HEK293 (cell line): ENCODE results near the gene PLCL2.
A peak's percentile ranks its signal among the peaks of the same experiment; 100 is the strongest.

ENCODE experiments used
- CTCF ChIA-PET: fragments of 350-600 bp; formaldehyde crosslinking; extraction: SDS; loops from one replicate; lab custom pipeline; 2021; ENCODE audit warnings: antibody characterized with exemption; lab: Yijun Ruan, JAX
- POLR2A ChIA-PET: fragments of 300-600 bp; formaldehyde crosslinking; extraction: SDS; loops from one replicate; lab custom pipeline; 2020; ENCODE audit warnings: antibody characterized with exemption, inconsistent platforms; lab: Yijun Ruan, JAX
- H3K27ac ChIP-seq: fragments of 200-500 bp; sonication (Bioruptor generic); 2 replicates; pipeline ENCODE4 v1.5.1; 2014; ENCODE audit warnings: low read depth, low read length, control low read depth, inconsistent platforms; ENCODE audit errors: extremely low read depth
- H3K36me3 ChIP-seq, 2 experiments: fragments of 200-500 bp in 1 of 2; sonication (Bioruptor generic) in 1 of 2; 1 replicate in 1 of 2; 2 replicates in 1 of 2; pipeline ENCODE4 v1.5.1; 2014 to 2017; ENCODE audit warnings: inconsistent platforms in 2 of 2, low read length in 2 of 2; ENCODE audit not compliant: control insufficient read depth in 2 of 2, insufficient read depth in 1 of 2
- H3K4me1 ChIP-seq: fragments of 200-500 bp; sonication (Bioruptor generic); 2 replicates; pipeline ENCODE4 v1.5.1; 2014; ENCODE audit warnings: mild to moderate bottlenecking, low read length, inconsistent platforms; ENCODE audit not compliant: control insufficient read depth, insufficient read depth
- H3K4me3 ChIP-seq: 2 replicates; pipeline ENCODE4 v1.5.1; 2011; ENCODE audit warnings: low read depth, mild to moderate bottlenecking, control low read depth, low read length, moderate library complexity
- H3K9me3 ChIP-seq: fragments of 200-500 bp; sonication (Bioruptor generic); 2 replicates; pipeline ENCODE4 v1.5.1; 2014; ENCODE audit warnings: low read depth, low read length, inconsistent platforms; ENCODE audit not compliant: control insufficient read depth, insufficient read depth
- GLIS2 ChIP-seq: fragments of 450-650 bp; formaldehyde crosslinking; IDR thresholded peaks from 2 replicates; pipeline ENCODE4 v1.5.1; 2016; ENCODE audit warnings: missing biosample characterization, missing genetic modification characterization
- PRDM1 ChIP-seq: fragments of 450-650 bp; formaldehyde crosslinking; IDR thresholded peaks from 2 replicates; pipeline ENCODE4; 2016; ENCODE audit warnings: missing biosample characterization, missing genetic modification characterization
- SP7 ChIP-seq: fragments of 450-650 bp; formaldehyde crosslinking; IDR thresholded peaks from 2 replicates; pipeline ENCODE4 v1.5.1; 2016; ENCODE audit warnings: missing biosample characterization, missing genetic modification characterization
- ZBTB17 ChIP-seq: fragments of 450-650 bp; formaldehyde crosslinking; IDR thresholded peaks from 2 replicates; pipeline ENCODE4 v1.5.1; 2016; ENCODE audit warnings: missing biosample characterization, missing genetic modification characterization
- ZBTB20 ChIP-seq: fragments of 450-650 bp; formaldehyde crosslinking; IDR thresholded peaks from 2 replicates; pipeline ENCODE4 v1.5.1; 2016; ENCODE audit warnings: missing biosample characterization, missing genetic modification characterization
- ZBTB49 ChIP-seq: fragments of 450-650 bp; formaldehyde crosslinking; IDR thresholded peaks from 2 replicates; pipeline ENCODE4 v1.5.1; 2016; ENCODE audit warnings: missing biosample characterization, missing genetic modification characterization, low read depth
- ZFP37 ChIP-seq: fragments of 450-650 bp; formaldehyde crosslinking; IDR thresholded peaks from 2 replicates; pipeline ENCODE4 v1.5.1; 2016; ENCODE audit warnings: missing biosample characterization, missing genetic modification characterization
- ZNF155 ChIP-seq: fragments of 450-650 bp; formaldehyde crosslinking; IDR thresholded peaks from 2 replicates; pipeline ENCODE4 v1.5.1; 2016; ENCODE audit warnings: missing biosample characterization, missing genetic modification characterization
- ZNF2 ChIP-seq: fragments of 450-650 bp; formaldehyde crosslinking; IDR thresholded peaks from 2 replicates; pipeline ENCODE4 v1.5.1; 2016; ENCODE audit warnings: missing biosample characterization, missing genetic modification characterization
- ZNF214 ChIP-seq: fragments of 450-650 bp; formaldehyde crosslinking; IDR thresholded peaks from 2 replicates; pipeline ENCODE4 v1.5.1; 2017; ENCODE audit warnings: missing biosample characterization, mild to moderate bottlenecking, missing genetic modification characterization, borderline replicate concordance
- ZNF239 ChIP-seq: fragments of 450-650 bp; formaldehyde crosslinking; IDR thresholded peaks from 2 replicates; pipeline ENCODE4 v1.5.1; 2016; ENCODE audit warnings: missing biosample characterization, missing genetic modification characterization
- ZNF302 ChIP-seq: fragments of 450-650 bp; formaldehyde crosslinking; IDR thresholded peaks from 2 replicates; pipeline ENCODE4 v1.5.1; 2016; ENCODE audit warnings: missing biosample characterization, missing genetic modification characterization, low read depth
- ZNF335 ChIP-seq: fragments of 450-650 bp; formaldehyde crosslinking; conservative IDR thresholded peaks from 2 replicates; pipeline ENCODE4 v1.5.1; 2016; ENCODE audit warnings: missing biosample characterization, missing genetic modification characterization
- ZNF341 ChIP-seq: fragments of 450-650 bp; formaldehyde crosslinking; IDR thresholded peaks from 2 replicates; pipeline ENCODE4; 2016; ENCODE audit warnings: low read depth, missing biosample characterization, missing genetic modification characterization
- ZNF510 ChIP-seq: fragments of 450-650 bp; formaldehyde crosslinking; IDR thresholded peaks from 2 replicates; pipeline ENCODE4 v1.5.1; 2018; ENCODE audit warnings: mild to moderate bottlenecking, missing genetic modification characterization, missing biosample characterization; ENCODE audit not compliant: insufficient replicate concordance
- ZNF521 ChIP-seq: fragments of 450-650 bp; formaldehyde crosslinking; IDR thresholded peaks from 2 replicates; pipeline ENCODE4 v1.5.1; 2017; ENCODE audit warnings: missing biosample characterization, mild to moderate bottlenecking, missing genetic modification characterization
- ZNF530 ChIP-seq: fragments of 450-650 bp; formaldehyde crosslinking; IDR thresholded peaks from 2 replicates; pipeline ENCODE4 v1.5.1; 2016; ENCODE audit warnings: low read depth, missing biosample characterization, missing genetic modification characterization
- ZNF544 ChIP-seq: fragments of 450-650 bp; formaldehyde crosslinking; IDR thresholded peaks from 2 replicates; pipeline ENCODE4 v1.5.0; 2017; ENCODE audit warnings: missing biosample characterization, missing genetic modification characterization
- ZNF560 ChIP-seq: fragments of 450-650 bp; formaldehyde crosslinking; IDR thresholded peaks from 2 replicates; pipeline ENCODE4 v1.5.1; 2017; ENCODE audit warnings: missing biosample characterization, missing genetic modification characterization, borderline replicate concordance
- ZNF580 ChIP-seq: fragments of 450-650 bp; formaldehyde crosslinking; IDR thresholded peaks from 2 replicates; pipeline ENCODE4 v1.5.1; 2016; ENCODE audit warnings: missing biosample characterization, missing genetic modification characterization
- ZNF664 ChIP-seq: fragments of 450-650 bp; formaldehyde crosslinking; IDR thresholded peaks from 2 replicates; pipeline ENCODE4 v1.5.1; 2016; ENCODE audit warnings: missing biosample characterization, missing genetic modification characterization
- ZNF792 ChIP-seq: fragments of 450-650 bp; formaldehyde crosslinking; IDR thresholded peaks from 2 replicates; pipeline ENCODE4 v1.5.1; 2016; ENCODE audit warnings: missing biosample characterization, missing genetic modification characterization
- ZSCAN30 ChIP-seq: fragments of 450-650 bp; IDR thresholded peaks from 2 replicates; pipeline ENCODE4 v1.5.1; 2018; ENCODE audit warnings: missing biosample characterization, mild to moderate bottlenecking, missing genetic modification characterization, moderate library complexity
- TF ChIP-seq, protein P1 (sequence below): fragments of 450-650 bp; formaldehyde crosslinking; conservative IDR thresholded peaks from 2 replicates; pipeline ENCODE4 v1.5.1; 2016; ENCODE audit warnings: low read depth, missing biosample characterization, missing genetic modification characterization

Gene PLCL2

DNA sequence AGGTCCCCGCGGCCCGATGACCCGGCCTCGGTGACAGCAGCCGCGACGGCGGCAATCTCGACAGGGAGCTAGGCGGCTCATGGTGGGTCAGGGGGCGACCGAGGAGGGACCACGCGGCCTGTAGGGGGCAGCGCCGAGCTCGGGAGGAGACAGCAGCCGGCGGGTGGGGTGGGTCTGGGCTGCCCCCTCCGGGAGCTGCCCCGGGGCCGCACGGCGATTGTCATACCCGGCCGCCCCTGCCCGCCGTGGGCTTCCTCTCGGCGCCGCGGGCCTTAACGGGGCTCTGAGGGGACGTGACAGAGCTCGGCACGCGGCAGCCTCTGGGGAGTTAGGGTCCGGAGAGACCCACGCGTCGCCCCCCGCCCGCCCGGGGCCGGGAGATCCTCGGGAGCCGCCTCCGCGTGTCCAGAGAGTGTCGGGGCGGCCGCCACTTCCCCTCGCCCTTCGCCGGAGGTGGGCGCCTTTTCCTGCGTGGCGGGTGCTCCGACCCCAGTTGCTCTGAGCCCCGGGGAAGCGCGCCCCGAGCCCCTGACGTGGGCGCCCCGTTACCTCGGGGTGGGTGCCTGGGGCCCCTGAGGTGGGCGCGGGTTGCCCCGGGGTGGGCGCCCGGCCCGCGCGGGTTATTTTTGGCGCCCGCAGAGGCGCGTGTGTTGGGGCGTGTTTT is 539 bp upstream of the PLCL2 start (continued):
- TF ChIP-seq SP7 (tag by site-specific recombination) (peak; percentile 43; the same call in 1 of the 2 replicates), ZNF792 (tag by site-specific recombination) (0 out of 2 replicates have a peak, but pooled peaks have one; percentile 47), ZFP37 (tag by site-specific recombination) (no peak), PRDM1 (tag by site-specific recombination) (no peak), ZNF155 (tag by site-specific recombination) (no peak), GLIS2 (tag by site-specific recombination) (peak; percentile 89)

- POLR2A ChIA-PET = interaction anchor here (0.6 to 1.5 kb wide), 2 partner anchors 11 to 17 kb away, joined by 4 to 7 read pairs; no protein-coding TSS in a partner anchor
- CTCF ChIA-PET = interaction anchor here (0.7 kb wide), 2 partner anchors 13 to 90 kb away, joined by 3 to 4 read pairs; no protein-coding TSS in a partner anchor
- Histone ChIP-seq H3K4me3 (peak overlapping the region; percentile 80), H3K9me3 (no peaks in the 10 kb centered on the region), H3K36me3 (no peaks in the 10 kb centered on the region), H3K4me1 (peaks cover 25% of the 10 kb centered on the region), H3K27ac (peak overlapping the region; percentile 88)
- TF ChIP-seq ZNF544 (tag by site-specific recombination) (no peak), ZNF302 (no peak), ZNF214 (tag by site-specific recombination) (no peak), ZNF239 (tag by site-specific recombination) (no peak), ZNF530 (tag by site-specific recombination) (no peak), ZNF664 (tag by site-specific recombination) (peak; percentile 56; the same call in 1 of the 2 replicates), ZBTB17 (tag by site-specific recombination) (peak; percentile 31), ZNF580 (tag by site-specific recombination) (0 out of 2 replicates have a peak, but pooled peaks have one; percentile 7), ZNF335 (tag by site-specific recombination) (peak; percentile 56), ZBTB20 (tag by site-specific recombination) (0 out of 2 replicates have a peak, but pooled peaks have one; percentile 11), ZBTB49 (tag by site-specific recombination) (no peak), ZNF510 (tag by site-specific recombination) (peak; percentile 5), ZNF521 (tag by site-specific recombination) (no peak), ZNF560 (tag by site-specific recombination) (no peak), ZNF2 (peak; percentile 6; the same call in 1 of the 2 replicates), ZSCAN30 (no peak), ZNF341 (tag by site-specific recombination) (peak; percentile 6; the same call in 1 of the 2 replicates)
- TF ChIP-seq, protein P1, sequence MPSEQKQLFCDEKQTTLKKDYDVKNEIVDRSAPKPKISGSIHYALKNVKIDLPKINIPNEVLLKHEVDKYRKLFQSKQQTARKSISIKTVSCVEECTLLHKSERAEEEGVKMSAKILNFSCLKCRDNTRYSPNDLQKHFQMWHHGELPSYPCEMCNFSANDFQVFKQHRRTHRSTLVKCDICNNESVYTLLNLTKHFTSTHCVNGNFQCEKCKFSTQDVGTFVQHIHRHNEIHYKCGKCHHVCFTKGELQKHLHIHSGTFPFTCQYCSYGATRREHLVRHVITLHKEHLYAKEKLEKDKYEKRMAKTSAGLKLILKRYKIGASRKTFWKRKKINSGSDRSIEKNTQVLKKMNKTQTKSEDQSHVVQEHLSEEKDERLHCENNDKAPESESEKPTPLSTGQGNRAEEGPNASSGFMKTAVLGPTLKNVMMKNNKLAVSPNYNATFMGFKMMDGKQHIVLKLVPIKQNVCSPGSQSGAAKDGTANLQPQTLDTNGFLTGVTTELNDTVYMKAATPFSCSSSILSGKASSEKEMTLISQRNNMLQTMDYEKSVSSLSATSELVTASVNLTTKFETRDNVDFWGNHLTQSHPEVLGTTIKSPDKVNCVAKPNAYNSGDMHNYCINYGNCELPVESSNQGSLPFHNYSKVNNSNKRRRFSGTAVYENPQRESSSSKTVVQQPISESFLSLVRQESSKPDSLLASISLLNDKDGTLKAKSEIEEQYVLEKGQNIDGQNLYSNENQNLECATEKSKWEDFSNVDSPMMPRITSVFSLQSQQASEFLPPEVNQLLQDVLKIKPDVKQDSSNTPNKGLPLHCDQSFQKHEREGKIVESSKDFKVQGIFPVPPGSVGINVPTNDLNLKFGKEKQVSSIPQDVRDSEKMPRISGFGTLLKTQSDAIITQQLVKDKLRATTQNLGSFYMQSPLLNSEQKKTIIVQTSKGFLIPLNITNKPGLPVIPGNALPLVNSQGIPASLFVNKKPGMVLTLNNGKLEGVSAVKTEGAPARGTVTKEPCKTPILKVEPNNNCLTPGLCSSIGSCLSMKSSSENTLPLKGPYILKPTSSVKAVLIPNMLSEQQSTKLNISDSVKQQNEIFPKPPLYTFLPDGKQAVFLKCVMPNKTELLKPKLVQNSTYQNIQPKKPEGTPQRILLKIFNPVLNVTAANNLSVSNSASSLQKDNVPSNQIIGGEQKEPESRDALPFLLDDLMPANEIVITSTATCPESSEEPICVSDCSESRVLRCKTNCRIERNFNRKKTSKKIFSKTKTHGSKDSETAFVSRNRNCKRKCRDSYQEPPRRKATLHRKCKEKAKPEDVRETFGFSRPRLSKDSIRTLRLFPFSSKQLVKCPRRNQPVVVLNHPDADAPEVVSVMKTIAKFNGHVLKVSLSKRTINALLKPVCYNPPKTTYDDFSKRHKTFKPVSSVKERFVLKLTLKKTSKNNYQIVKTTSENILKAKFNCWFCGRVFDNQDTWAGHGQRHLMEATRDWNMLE (tag by site-specific recombination) = no peak
Observed at GRCh38 chr3:16885593-16886302, 993 bp downstream of the PLCL2 start.
